ENCODE results near the gene ALDH1L2.

ALDH1L2 gene

GRCh38 chr12:105083551-105084105, 630 bp downstream of the ALDH1L2 start:
- peak overlapping the region; percentile 65 for H3K4me3 ChIP-seq (ENCODE audit: low read depth, low read length)

GRCh38 chr12:105083031-105083430, 1.2 kb downstream of the ALDH1L2 start:
- H3K4me3 ChIP-seq (ENCODE audit: low read depth, low read length): peak overlapping the region; percentile 65

- no peak overlapping the region for H3K4me3 ChIP-seq (ENCODE audit: low read depth, low read length)
These were observed 5.3 kb downstream of the ALDH1L2 start for GRCh38 chr12:105078712-105079570.

- no peak overlapping the region for H3K4me3 ChIP-seq (ENCODE audit: low read depth, low read length)
These were observed 6.8 kb downstream of the ALDH1L2 start for GRCh38 chr12:105077435-105077834.

GRCh38 chr12:105076913-105077312, 7.3 kb downstream of the ALDH1L2 start:
- no peak overlapping the region for H3K4me3 ChIP-seq (ENCODE audit: low read depth, low read length)

GRCh38 chr12:105076098-105076497, 8.2 kb downstream of the ALDH1L2 start:
- H3K4me3 ChIP-seq (ENCODE audit: low read depth, low read length): no peak overlapping the region

GRCh38 chr12:105072888-105073488, 11.3 kb downstream of the ALDH1L2 start:
- H3K4me3 ChIP-seq (ENCODE audit: low read depth, low read length): no peak overlapping the region

GRCh38 chr12:105071981-105072380, 12.3 kb downstream of the ALDH1L2 start:
- H3K4me3 ChIP-seq (ENCODE audit: low read depth, low read length): no peak overlapping the region

- no peak overlapping the region for H3K4me3 ChIP-seq (ENCODE audit: low read depth, low read length)
These were observed 14.1 kb downstream of the ALDH1L2 start for GRCh38 chr12:105069936-105070702.

GRCh38 chr12:105067511-105068031, 16.7 kb downstream of the ALDH1L2 start:
- H3K4me3 ChIP-seq (ENCODE audit: low read depth, low read length): no peak overlapping the region

- no peak overlapping the region for H3K4me3 ChIP-seq (ENCODE audit: low read depth, low read length)
These were observed 19.6 kb downstream of the ALDH1L2 start for GRCh38 chr12:105064564-105065178.

GRCh38 chr12:105060715-105061378, 23.4 kb downstream of the ALDH1L2 start:
- no peak overlapping the region for H3K4me3 ChIP-seq (ENCODE audit: low read depth, low read length)

GRCh38 chr12:105057174-105057573, 27.1 kb downstream of the ALDH1L2 start:
- no peak overlapping the region for H3K4me3 ChIP-seq (ENCODE audit: low read depth, low read length)

- H3K4me3 ChIP-seq (ENCODE audit: low read depth, low read length): no peak overlapping the region
These were observed 31.1 kb downstream of the ALDH1L2 start for GRCh38 chr12:105053116-105053572.

- H3K4me3 ChIP-seq (ENCODE audit: low read depth, low read length): no peak overlapping the region
These were observed 32.3 kb downstream of the ALDH1L2 start for GRCh38 chr12:105051981-105052380.

- H3K4me3 ChIP-seq (ENCODE audit: low read depth, low read length): no peak overlapping the region
These were observed 35.9 kb downstream of the ALDH1L2 start for GRCh38 chr12:105048315-105048714.

- no peak overlapping the region for H3K4me3 ChIP-seq (ENCODE audit: low read depth, low read length)
These were observed 37.0 kb downstream of the ALDH1L2 start for GRCh38 chr12:105047308-105047707.

- H3K4me3 ChIP-seq (ENCODE audit: low read depth, low read length): no peak overlapping the region
These were observed 43.1 kb downstream of the ALDH1L2 start for GRCh38 chr12:105041186-105041585.

GRCh38 chr12:105040476-105040875, 43.8 kb downstream of the ALDH1L2 start:
- H3K4me3 ChIP-seq (ENCODE audit: low read depth, low read length): no peak overlapping the region

All from iPS-11a (cell line).